Measurements from ENCODE around the gene KCNQ1. TPM values are rescaled to one million over a fixed set of nuclear protein-coding genes. Genes with fewer than 3 reads are reported as not detected.

Gene KCNQ1
- total RNA-seq, 2 donors from 2014 or later: 38.9 to 46.1 TPM

DNA sequence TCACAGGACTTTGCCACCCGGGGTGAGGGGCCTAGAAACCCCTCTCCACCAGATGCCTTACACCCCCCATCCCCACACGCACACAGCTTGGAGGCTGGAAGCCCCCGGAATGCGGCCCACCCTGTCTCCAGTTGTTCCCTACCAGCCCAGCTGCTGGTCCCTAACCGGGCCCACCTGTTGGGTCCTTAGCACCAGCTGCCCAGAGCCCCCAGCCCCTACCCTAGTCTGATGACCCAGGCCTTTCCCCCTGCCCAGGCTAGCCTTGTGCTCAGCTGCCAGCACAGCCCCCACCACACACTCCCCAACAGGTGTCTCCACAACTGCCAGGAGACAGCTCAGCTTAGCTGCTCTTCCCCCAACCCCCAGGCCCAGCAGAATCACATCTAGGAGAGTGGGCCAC is 373.7 kb downstream of the KCNQ1 start:
- Histone ChIP-seq H3K4me1 (no peaks in the 10 kb centered on the region), H3K27ac (no peak overlapping the region), H3K4me3 (no peak overlapping the region), H3K36me3 (replicated peaks in 1 of 2; ENCODE audit: insufficient read depth in 1 of 2, low read depth in 2 of 2) (no peaks in the 10 kb centered on the region), H3K27me3 (no peaks in the 10 kb centered on the region), H3K9me3 (peaks cover 0 to 14% (median 0%) of the 10 kb centered on the region in 3 donors)
- intact Hi-C loops (cut with DNase I): no loop called here
- 81% methylated on average over 5 of the region's 5 CpGs; no CpG with 5 or more reads in 1 of the 2 donors for WGBS, 2 donors
- no peak for TF ChIP-seq CTCF (IDR thresholded peaks at IDR 0.05)
- no peak for TF ChIP-seq POLR2A (IDR thresholded peaks at IDR 0.05)
- ATAC-seq (no peak), DNase-seq (no peak)

GRCh38 chr11:2819316-2819715 is 374.5 kb downstream of the KCNQ1 start:
- Histone ChIP-seq H3K4me1 (peaks cover 4% of the 10 kb centered on the region), H3K27ac (no peak overlapping the region), H3K9me3 (peaks cover 0 to 14% (median 0%) of the 10 kb centered on the region in 3 donors), H3K36me3 (replicated peaks in 1 of 2; ENCODE audit: insufficient read depth in 1 of 2, low read depth in 2 of 2) (no peaks in the 10 kb centered on the region), H3K27me3 (no peaks in the 10 kb centered on the region), H3K4me3 (no peak overlapping the region)
- ATAC-seq (no peak), DNase-seq (no peak)
- intact Hi-C loops (cut with DNase I): no loop called here
- WGBS, 2 donors: 90 to 95% methylated on average over 2 to 3 of the region's 3 CpGs
- TF ChIP-seq CTCF (IDR thresholded peaks at IDR 0.05) (no peak), POLR2A (IDR thresholded peaks at IDR 0.05) (no peak)

GRCh38 chr11:2820976-2821375 is 376.2 kb downstream of the KCNQ1 start:
- DNase-seq: no peak

DNA sequence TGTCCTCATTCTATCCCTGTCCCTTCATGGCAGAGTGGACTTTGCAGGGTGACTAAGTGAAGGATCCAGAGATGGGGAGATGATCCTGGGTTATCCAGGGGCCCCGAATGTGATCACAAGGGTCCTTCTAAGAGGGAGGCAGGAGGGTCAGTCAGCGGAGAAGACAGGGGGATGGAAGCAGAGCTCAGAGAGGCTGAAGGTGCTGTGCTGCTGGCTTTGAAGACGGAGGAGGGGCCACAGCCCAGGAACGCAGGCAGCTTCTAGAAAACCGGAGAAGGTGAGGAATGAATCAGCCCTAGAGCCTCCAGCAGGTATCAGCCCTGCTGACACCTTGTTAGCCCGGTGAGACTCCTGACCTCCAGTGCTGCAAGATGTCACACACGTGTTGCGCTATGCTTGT is 377.1 kb downstream of the KCNQ1 start:
- Histone ChIP-seq H3K36me3 (replicated peaks in 1 of 2; ENCODE audit: insufficient read depth in 1 of 2, low read depth in 2 of 2) (no peaks in the 10 kb centered on the region), H3K27me3 (no peaks in the 10 kb centered on the region), H3K9me3 (peaks cover 0 to 9% (median 0%) of the 10 kb centered on the region in 3 donors), H3K4me3 (no peak overlapping the region), H3K27ac (no peak overlapping the region), H3K4me1 (peaks cover 30% of the 10 kb centered on the region)
- ATAC-seq: no peak
- no peak for DNase-seq
- WGBS, 2 donors: 94 to 95% methylated on average over 7 to 8 of the region's 8 CpGs
- intact Hi-C loops (cut with DNase I): no loop called here
- TF ChIP-seq POLR2A (IDR thresholded peaks at IDR 0.05): no peak
- no peak for TF ChIP-seq CTCF (IDR thresholded peaks at IDR 0.05)

More at GRCh38 chr11:2820976-2821375, 376.2 kb downstream of the KCNQ1 start:
- Histone ChIP-seq H3K36me3 (replicated peaks in 1 of 2; ENCODE audit: insufficient read depth in 1 of 2, low read depth in 2 of 2) (no peaks in the 10 kb centered on the region), H3K27me3 (no peaks in the 10 kb centered on the region), H3K4me3 (no peak overlapping the region), H3K4me1 (peaks cover 20% of the 10 kb centered on the region), H3K9me3 (peaks cover 0 to 11% (median 0%) of the 10 kb centered on the region in 3 donors), H3K27ac (no peak overlapping the region)
- intact Hi-C loops (cut with DNase I): no loop called here
- 87 to 99% methylated on average over 9 to 15 of the region's 16 CpGs for WGBS, 2 donors
- ATAC-seq: no peak
- no peak for TF ChIP-seq POLR2A (IDR thresholded peaks at IDR 0.05)
- TF ChIP-seq CTCF (IDR thresholded peaks at IDR 0.05): no peak

DNA sequence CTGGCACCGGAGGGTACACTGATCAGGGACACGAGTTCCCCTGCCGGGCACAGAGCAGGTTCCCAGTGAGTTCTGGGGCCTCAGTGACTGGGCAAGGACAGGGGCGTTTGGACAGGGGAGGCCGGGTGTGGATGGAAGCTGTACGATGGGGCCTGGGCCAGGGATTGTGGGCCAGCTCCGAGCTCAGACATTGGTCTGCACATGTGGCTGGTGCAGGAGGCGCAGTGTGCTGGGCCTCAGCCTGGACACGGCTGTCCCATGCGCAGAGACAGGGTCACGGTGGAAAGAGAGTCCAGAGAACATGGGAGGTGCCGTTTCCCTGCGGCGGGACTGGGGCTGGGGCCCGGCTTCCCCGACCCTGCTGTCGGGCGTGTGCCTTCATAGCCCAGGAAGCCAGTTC is 380.0 kb downstream of the KCNQ1 start:
- DNase-seq (peak in 1 of 4 donors; percentile 21), ATAC-seq (peak; percentile 21)
- TF ChIP-seq POLR2A (IDR thresholded peaks at IDR 0.05) (no peak), CTCF (IDR thresholded peaks at IDR 0.05) (no peak)
- H3K27ac ChIP-seq: peak overlapping the region; percentile 74 to 88 (median 84)
- H3K9me3 ChIP-seq: no peaks in the 10 kb centered on the region
- no peaks in the 10 kb centered on the region for H3K27me3 ChIP-seq
- 72 to 80% methylated on average over 15 to 18 of the region's 18 CpGs for WGBS, 2 donors
- no peaks in the 10 kb centered on the region for H3K36me3 ChIP-seq (replicated peaks in 1 of 2; ENCODE audit: insufficient read depth in 1 of 2, low read depth in 2 of 2)
- peaks cover 33% of the 10 kb centered on the region for H3K4me1 ChIP-seq
- intact Hi-C loops (cut with DNase I): no loop called here
- H3K4me3 ChIP-seq: no peak overlapping the region

Measured in body of pancreas (tissue), 4 donors.